GM19324 (cell line): ENCODE results near the gene ATP1A2.

Source experiments
- ATAC-seq: cut with Tn5 transposase; IDR thresholded peaks from one replicate; pipeline ENCODE4 v1.9.1; 2021; ENCODE audit warnings: mild to moderate bottlenecking, moderate library complexity; ENCODE audit not compliant: unreplicated experiment, low FRiP score

The ATP1A2 gene

DNA sequence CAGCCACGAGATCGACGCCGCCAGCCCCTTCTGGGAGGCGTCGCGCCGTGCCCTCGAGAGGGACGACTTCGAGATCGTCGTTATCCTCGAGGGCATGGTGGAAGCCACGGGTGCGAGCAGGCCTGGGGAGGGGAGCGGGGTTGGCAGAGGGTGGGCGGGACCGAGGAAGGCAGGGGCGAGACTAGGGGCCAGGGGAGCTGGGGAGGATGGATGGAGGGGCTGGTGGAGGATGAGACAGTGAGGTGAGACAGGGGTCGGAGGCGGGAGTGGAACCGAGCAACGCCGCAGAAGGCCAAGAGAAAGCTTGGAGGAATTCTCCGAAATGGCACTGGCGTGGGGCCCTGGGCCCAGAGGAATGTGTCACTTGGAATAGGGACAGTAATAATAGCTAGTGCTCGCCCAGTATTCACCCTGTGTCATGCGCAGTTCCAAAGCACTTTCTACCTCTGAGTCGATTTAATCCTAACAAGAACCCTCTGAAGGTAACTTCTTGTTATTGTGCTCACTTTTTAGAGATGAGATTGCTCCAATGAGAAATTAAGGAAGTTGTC, 30.7 kb upstream of the ATP1A2 start:
- no peak for ATAC-seq

DNA sequence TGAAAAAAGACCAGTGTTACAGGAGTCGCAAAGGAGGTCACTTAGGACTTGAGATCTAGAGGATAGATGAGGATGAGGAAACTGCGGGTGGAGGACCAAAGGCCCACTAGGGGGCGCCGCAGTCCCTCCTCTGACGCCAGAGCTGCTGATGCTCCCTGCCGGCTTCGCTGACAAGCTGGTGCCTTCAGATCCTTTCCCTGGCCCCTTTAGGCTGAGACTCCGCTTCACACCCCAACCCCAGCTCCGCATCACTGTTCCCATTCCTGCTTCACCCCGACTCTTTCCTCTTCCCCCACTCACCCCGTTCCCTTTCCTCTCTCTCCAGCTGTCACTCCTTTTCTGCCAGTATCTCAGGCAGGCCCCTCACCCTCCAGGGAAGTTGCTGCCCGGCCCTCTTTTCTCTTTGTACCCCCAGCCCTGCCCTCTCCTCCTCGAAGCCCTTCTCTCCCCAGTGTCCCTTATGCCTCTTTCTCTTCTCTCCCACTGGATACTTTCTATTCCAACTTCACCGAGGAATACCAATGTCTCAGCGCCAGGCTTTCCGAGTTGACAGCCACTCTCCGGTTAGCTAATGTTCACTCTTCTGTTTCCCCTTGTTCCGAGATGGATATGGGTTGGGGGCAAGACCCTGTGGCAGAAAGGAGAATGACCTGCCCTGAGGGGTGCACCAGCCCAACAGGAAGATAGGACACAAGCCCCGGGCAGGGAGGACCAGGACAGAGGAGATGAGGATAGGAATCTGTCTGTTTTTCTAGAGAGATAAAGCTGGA, 29.7 kb upstream of the ATP1A2 start:
- ATAC-seq, result no peak

GRCh38 chr1:160086456-160086892, 29.1 kb upstream of the ATP1A2 start:
- ATAC-seq, result no peak

DNA sequence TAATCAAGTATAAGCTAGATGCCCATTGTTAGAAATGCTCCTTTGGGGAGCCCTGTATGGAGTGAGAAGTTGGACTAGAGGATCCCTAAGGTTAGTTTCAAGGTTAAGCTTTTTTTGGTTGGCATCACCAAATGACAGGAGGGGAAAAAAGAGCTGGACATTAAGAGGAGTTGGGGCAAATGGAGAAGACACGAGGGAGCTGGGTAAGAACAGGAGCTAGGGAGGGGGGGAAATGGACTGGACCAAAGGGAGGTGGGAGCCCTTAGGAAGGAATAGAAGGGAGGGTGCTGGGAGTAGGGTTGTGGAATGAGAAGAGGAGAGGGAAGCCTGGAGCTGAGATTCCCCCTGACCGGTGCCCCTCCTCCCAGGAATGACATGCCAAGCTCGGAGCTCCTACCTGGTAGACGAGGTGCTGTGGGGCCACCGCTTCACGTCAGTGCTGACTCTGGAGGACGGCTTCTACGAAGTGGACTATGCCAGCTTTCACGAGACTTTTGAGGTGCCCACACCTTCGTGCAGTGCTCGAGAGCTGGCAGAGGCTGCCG, 28.4 kb upstream of the ATP1A2 start:
- ATAC-seq, result no peak

DNA sequence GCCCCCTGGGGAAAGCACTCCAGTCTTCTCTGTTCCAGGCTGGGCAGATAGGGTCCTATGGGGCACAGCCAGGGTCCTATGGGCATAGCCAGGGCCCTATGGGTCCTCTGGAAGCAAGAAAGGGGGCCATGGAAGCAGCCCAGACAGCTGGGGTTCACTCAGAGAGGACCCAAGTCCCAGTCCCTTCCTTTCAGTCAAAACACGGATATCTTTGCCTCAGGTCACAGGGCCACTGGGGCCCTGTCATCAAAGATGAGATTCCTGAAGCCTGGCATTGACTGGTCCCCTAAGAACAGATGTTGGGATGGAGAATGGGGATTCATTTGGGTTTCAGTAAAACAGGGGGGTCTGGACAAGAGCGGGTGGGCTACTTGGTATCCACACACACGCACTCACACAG, 25.7 kb upstream of the ATP1A2 start:
- ATAC-seq, result no peak

DNA sequence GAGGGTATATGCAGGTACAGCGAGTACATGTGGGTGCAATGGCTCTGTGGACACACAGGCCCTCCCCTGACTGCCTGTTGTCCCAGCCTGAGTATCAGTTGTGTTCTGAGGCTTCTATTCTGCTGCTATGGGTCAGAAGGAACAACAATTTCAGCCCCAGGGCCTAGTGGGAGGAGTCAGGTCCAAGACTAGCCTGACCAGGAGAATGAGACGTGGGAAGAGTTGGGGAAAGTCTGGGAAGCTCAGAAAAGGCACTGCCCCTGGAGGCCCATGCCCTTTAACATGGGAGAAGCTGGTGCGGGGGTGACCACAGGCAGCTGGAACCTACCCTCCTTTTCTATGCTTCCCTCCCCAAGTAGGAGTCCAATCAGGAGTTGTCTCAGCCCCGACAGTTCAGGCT, 24.8 kb upstream of the ATP1A2 start:
- ATAC-seq, result no peak

- ATAC-seq, result no peak
Measured at GRCh38 chr1:160091666-160092223, 23.8 kb upstream of the ATP1A2 start.

- ATAC-seq, result no peak
Measured at GRCh38 chr1:160092366-160093068, 23.0 kb upstream of the ATP1A2 start.

DNA sequence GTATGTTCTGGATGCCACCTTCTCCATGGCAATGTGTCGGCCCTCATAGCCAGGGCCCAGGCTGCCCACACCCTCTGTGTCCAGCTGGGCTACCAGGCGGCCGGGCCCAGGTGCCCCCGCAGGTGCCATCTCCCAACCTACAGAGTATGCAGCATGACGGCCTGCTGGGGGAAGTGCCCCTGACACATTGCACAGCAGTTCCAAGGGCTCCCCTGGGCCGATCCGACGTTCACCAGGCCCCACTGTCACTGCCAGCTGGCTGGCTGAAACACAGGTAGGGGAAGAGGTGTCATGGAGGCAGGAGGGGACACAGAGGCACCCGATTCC, 22.5 kb upstream of the ATP1A2 start:
- ATAC-seq, result no peak

DNA sequence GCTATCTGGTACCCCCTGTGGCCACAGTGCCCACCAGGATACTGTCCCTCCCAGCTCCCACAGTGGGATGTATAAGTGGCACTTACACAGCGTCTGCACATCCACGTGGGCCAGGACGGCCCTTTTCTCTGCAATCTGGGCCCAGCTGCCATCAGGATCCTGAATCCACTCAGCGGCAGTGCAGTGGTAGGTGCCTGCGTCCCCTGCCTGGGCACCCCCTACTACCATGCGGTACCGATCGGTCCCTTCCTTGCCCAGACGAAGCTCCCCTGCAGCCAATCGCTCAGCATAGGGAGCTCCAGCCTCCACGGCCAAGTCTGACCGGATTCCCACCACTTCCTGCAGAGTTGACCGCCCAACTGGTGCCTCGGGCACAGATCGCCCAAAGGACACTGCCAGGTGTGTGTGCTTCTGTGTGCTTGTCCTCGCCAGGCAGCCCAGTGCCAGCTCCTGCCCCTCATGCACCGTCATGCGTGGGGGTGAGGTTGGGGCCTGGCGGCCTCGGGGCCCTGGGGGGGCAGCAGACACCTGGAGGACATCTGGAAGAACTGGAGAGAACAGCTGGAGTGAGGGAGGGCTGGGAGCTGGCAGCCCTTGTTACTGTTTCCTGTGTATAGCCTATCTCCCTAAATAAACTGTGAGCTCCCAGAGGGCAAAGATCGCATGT, 21.8 kb upstream of the ATP1A2 start:
- no peak for ATAC-seq

- no peak for ATAC-seq
Measured at GRCh38 chr1:160094291-160094625, 21.3 kb upstream of the ATP1A2 start.

DNA sequence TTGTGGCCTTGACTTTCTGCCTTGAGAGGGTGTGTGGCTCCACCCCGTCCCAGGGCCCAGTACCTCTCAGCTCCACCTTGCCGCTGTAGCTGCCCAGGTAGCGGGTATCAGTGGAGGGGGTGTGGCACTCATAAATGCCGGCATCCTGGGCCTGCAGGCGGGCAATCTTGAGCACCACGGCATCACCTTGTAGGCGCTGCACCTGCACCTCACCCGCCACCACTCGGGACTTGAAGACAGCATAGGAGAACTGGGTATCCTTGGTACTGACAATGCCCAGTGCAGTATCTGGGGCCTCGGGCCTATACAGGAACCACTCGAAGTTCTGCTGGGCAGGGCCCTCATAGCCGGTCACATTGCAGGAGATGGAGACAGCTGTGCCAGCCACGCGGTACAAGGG, 20.8 kb upstream of the ATP1A2 start:
- ATAC-seq, result no peak

DNA sequence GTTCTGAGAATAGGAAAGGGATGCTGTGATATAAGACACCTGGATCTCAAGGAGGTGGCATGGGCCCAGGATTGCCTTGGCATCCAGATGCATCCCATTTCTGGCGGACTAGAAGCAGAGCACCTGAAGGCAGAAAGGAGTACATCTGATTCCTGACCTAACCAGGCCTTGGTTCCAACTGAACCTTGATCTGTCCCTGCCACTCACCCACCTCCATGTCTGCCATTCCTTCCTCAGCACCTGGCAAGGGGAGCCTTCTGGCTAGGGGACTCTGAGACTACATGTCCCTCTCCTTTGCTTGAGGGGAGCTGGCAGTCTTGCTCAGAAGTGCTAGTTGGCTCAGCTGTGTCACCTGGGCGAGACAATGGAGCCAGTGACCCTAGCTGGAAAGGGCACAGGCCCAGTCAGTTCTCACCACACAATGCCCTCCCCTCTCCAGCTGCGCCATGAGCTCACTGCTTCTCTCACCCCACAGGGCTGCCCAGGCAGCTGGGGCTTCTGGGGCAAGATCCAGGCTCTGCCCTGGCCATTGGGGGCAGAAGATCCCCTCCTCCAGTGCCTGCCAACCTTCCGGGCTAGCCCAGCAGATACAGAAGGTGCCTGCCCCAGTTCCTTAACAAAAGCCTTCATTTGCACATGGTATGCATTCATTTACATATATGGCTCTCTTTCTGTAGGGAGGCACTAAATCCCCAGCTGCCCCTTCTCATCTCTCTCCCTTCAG, 20.0 kb upstream of the ATP1A2 start:
- no peak for ATAC-seq

- no peak for ATAC-seq
Measured at GRCh38 chr1:160096274-160097116, 19.1 kb upstream of the ATP1A2 start.

DNA sequence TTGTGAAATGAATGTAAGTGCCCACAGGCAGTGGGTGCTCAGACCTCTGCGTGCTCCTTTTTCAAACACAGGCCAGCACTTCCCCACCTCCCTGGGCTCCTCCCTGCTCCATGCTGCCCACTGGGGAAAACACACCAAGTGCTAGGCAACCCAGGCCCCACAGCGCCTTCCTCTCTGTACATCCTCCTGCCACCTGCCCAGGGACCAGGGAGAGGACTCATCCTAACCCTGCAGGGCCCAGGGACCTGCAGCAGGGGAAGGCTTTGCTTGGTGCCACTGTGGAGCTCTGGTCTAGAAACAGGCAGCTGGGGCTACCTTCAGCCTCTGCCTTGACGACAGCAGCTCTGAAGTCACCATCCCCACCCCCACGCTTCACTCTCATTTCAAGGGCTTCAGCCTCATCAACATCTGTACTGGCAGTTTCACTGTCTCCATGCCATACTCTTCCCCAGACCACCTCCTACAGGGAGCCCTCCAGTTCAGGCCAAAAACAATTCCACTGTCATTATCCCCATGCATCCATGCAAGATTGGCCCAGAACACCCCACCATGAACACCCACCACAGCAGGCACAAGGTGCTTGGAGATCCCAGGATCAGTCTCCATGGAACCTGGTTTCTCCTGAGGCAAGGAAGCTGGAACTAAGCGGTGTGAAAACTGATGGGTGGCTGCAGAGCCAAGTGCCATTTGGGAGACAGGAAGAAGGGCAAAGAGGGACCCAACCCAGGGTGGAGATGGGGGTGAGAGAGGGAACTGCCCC, 18.2 kb upstream of the ATP1A2 start:
- no peak for ATAC-seq

DNA sequence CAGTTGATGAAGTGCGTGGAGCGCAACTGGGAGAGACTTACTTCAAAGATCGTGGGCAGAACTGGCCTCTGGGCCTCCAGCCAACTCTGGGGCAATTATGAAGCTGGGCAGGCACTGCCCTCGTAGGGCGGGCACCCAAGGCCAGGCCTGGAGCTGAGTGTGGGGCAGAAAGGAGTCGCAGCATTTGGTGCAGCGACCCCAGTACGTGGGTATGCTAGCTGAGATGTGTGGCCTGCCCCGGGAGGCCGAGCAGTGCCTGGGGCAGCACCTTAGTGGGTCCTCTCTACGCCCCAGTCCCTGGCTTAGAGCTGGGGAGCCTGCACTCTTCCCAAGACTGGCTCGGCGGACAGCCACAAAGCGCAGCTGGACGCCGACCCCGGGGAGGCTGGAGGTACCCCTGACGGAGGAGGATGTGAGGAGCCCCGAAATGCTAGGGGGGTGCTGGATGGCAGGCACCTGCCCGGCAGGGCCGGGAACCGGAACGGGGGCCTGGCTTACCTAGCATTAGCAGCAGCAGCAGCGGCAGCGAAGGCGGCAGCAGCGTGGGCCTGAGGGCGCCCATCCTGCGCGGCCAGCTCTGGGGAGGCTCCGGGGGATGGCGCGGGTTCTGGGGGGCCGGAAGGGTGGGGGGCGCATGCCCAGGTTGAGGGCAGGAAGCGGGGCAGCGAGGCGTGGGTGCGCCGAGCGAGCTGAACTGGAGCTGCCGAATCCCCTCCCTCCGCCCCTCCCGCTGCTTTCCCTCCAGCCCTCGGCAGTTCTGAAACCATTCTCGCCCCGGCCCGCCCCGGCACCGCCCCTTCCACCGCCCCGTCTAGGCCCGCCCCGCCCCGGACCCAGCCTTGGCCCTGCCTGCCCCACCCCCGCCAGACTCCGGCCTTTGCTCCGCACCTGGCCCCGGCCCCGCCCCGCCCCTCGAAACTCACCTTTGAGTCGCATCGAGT, 17.4 kb upstream of the ATP1A2 start, which contains the start of gene IGSF8:
Gene IGSF8, minus strand, starts transcription at position 709 of the 941 bp plus-strand sequence. Its CDS starts 147 bp downstream, at position 562.
- ATAC-seq, result peak; percentile 48

GRCh38 chr1:160098852-160099561, 16.6 kb upstream of the ATP1A2 start:
- peak; percentile 90 for ATAC-seq
